A204.1 (cell line): ENCODE results near the gene RNF186.
"Not testable (repeated sequence)": the region's sequence is repeated elsewhere in the genome, so short reads cannot be mapped to it uniquely, and the experiment has no call there.

Experiments used
- FAIRE-seq: peaks from 2 replicates; lab custom pipeline; 2012; peaks lifted over from hg19 to GRCh38; lab: Jason Lieb, UNC

RNF186 gene

GRCh38 chr1:19793360-19794046, 21.6 kb downstream of the RNF186 start:
- no peak for FAIRE-seq

DNA sequence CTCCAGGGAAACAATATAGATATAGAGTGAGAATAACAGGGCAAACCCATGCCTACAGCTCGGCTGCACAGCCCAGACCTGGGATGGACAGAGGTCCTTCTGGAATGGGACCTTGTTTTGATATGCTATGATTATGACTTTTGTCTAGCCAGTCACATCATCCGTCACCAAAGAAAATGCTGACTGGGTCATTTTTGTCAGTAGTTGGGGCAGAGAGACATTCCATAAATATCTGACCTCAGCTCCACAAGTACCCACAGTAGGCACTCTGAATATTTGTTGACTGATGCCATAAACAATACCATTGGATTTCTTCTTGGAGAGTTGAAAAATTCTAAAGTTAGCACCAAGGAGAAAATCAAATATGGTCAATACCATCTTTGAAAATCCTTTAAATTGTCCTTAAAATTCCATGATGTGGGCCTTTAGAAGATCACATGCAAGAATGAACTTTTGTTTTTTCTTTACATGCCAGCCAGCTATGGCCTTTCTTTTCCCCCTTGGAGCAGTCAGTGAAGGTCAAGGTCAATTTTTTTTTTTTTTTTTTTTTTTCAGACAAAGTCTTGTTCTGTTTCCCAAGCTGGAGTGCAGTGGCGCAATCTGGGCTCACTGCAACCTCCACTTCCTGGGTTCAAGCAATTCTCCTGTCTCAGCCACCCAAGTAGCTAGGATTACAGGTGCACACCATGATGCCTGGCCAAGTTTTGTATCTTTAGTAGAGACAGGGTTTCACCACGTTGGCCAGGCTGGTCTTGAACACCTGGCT, 22.7 kb downstream of the RNF186 start:
- FAIRE-seq = no peak

GRCh38 chr1:19790061-19790975, 24.8 kb downstream of the RNF186 start:
- FAIRE-seq = not testable (repeated sequence)

DNA sequence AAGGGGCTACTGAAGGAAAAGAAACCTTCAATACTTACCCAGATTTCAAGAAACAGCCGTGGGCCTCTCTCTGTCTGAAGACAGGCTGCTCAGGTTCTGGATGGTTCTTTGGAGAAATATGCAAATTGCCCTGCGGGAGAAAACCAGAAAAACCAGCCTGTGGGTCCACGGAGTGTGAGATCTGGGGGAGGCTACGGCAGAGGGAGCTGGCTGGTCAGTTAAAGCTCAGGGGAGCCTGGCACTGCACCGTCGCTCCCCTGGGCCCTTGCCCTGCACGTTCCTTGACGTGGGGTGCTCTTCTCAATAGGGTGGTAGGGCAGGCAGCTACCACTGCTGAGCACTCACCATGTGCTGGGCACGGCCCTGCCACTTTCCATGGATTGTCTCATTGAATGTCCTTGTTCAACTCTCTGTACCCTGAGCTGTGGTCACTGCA, 28.1 kb downstream of the RNF186 start:
- FAIRE-seq = no peak

- FAIRE-seq = no peak
These were observed 29.4 kb downstream of the RNF186 start for GRCh38 chr1:19785660-19786059.

GRCh38 chr1:19780267-19780877, 34.7 kb downstream of the RNF186 start:
- no peak for FAIRE-seq

DNA sequence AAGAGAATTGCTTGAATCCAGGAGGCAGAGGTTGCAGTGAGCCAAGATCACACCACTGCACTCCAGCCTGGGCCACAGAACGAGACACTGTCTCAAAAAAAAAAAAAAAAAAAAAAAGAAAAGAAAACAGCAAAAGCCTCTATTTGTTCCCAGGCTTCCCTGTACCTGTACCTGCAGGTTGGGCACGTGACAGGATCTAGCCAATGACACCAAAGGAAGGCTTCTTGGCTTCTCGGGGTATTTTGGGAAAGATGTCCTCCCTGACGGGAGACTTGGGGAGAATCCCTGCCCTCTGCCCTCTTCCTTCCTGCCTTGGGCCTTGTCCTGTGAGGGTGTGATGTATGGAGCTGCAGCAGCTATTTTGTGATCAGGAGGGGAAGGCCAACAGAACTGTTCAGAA, 38.1 kb downstream of the RNF186 start:
- no peak for FAIRE-seq

DNA sequence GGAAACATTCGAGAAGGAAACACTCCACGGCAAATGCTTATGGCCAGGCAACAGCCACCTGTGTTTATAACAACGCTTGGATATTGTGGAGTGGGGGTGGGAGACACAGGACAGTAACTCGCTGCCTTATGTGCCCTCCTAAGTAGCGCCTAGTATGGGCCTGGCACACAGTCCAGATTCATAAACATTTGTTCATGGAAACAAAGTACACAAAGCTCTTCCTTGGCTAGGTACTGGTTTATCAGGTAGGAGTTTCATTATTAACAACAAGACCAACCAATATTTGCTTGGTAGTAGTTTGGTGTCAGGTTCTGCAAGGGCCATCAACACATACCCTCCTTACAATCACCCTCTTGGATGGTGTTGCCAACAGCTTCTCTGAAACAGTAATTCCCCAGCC, 38.8 kb downstream of the RNF186 start:
- no peak for FAIRE-seq

GRCh38 chr1:19775831-19776230, 39.3 kb downstream of the RNF186 start:
- FAIRE-seq = no peak

DNA sequence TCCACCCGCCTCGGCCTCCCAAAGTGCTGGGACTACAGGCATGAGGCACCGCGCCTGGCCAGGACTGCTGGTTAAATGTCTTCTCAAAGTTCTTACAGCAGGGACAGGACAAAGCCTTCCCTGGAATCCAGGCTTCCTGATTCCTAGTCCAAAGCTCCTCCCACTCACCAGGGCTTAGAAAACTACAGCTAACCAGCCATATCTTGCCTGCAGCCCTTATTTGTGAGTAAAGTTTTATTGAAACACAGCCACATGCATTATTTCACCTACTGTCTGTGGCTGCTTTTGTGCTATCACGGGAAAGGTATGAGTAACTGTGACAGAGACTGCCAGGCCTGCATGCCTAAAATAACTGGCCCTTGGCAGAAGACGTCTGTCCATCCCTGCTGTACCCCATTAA, 39.8 kb downstream of the RNF186 start:
- no peak for FAIRE-seq

DNA sequence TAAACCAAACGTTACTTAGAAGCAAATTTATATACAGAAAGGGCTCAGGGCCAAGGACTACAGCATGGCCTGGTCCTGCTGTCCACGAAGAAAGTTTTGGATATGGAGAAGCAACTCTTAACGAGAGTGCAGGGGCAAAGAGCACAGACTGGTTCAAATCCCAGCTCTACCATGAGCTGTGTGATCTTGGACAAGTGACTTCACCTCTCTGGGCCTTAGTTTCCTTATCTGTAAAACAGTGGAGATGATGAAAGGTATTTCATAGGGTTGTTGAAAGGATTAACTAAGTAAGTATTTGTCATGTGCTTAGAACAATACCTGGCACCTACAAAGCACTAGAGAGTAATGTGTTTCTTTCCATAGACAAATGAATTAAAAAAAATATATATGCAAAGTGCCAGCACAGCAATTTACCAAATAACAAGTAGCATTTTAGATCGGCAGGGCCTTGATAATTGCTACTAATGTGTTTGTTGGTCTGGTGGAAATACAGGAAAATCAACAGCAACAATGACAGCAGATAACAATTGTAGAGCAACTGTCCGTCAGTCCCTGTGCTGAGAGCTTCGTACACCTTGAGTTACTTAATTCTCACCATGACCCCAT, 40.8 kb downstream of the RNF186 start:
- FAIRE-seq = no peak

DNA sequence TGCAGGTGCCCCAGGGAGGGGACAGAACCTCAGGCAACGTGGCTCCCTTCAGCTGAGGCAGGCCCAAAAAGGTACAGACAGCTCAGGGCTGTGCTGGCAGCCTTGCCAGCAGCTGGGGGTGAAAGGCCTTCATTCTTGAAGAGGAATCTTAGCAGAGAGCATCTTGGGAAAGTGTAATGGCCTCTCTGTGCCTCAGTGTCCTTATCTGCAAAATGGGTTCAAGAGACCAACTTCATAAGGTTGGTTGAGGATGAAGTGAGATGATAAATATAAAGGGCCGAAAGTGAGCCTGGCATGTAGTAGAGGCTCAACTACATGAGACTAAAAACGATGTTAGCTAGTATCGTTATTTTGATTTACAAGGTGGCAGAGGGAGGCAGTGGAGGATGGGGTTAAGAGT, 41.6 kb downstream of the RNF186 start:
- FAIRE-seq = no peak

DNA sequence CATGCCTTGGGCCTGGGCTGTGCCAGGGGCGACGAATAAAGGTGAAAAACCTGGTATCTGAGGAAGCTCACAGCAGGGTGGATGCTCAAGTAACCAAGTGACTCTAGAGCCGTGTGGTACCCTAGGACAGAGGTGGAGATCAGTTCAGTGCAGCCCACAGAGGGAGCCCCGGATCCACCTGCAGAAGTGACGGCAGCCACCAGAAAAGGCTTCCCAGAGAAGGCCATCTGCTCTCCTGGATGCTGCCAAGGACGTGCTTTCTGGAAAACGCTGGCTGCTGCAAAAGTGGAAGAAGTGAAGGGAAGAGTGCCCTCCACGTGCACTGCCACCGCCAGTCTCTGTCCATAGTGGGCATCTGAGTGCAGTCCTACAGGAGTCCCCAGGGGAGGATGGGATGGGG, 43.0 kb downstream of the RNF186 start:
- no peak for FAIRE-seq

- no peak for FAIRE-seq
These were observed 43.7 kb downstream of the RNF186 start for GRCh38 chr1:19771350-19771749.

- FAIRE-seq = no peak
These were observed 44.5 kb downstream of the RNF186 start for GRCh38 chr1:19770436-19771190.

DNA sequence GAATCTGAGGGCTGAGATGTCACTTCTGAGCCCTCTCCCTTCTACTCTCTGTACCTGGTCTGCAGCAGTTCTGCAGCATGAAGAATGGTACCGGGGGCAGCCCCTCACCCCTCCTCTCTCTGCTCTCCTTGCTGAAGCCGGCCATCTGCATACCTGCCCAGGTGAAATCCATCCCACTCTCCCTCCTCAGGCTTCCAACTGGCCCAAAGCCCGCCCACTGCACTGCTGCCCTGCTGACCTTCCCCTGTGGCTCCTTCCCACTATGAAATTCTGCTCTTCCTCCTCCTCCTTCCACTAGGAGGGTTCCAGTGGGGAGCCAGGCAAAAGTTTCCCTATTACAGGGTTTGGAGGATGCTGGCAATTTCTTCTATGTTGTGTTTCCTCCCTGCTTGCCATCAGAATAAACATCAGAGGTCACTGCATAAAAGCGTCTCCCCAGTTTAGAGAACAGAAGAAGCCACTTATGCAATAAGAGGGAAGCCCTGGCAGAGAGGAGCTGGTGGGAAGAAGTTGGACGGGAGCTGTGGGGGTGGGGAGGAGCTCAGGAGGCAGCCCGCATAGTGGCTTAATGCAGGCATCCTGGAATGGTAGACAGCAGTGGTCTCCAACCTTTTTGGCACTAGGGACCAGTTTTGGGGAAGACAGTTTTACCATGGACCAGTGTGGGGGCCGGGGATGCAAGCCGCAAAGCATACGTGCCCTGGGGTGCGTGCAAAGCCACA, 45.7 kb downstream of the RNF186 start:
- no peak for FAIRE-seq

- FAIRE-seq = no peak
These were observed 46.5 kb downstream of the RNF186 start for GRCh38 chr1:19768353-19769210.

DNA sequence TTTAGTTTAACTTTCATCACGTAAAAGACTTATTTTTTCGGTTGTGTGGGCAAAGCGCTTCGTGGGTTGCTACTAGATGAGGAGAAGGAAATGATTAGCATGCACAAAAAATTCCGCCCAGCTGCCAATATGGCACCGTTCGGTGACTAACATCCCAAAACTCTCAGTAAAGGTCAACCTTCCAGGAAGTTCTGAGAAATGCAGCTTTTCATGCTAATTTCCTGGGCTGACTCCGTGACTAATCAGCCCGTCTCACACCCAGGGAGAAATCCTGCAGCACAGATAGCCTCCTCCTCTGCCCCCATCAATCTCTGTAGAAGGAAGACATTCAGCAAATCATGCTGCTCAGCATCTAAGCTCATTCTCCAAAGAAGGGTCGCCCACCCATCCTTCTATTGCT, 49.5 kb downstream of the RNF186 start:
- no peak for FAIRE-seq

- no peak for FAIRE-seq
These were observed 50.2 kb downstream of the RNF186 start for GRCh38 chr1:19764848-19765247.
